ENCODE data around the gene PGGT1B.

- TF ChIP-seq CTCF (IDR thresholded peaks at IDR 0.05; ENCODE audit: low read depth, low read length): no peak
- no peak for TF ChIP-seq EZH2phosphoT487 (IDR thresholded peaks at IDR 0.05; ENCODE audit: low read depth)
These were observed 82.4 kb downstream of the PGGT1B start for GRCh38 chr5:115180165-115180709.

All from OCI-LY3 (cell line).